Ecto neural progenitor cell (in vitro differentiated cells): ENCODE measurements around the gene THRA.

ENCODE experiments used
- DNase-seq: peaks from one replicate; pipeline ENCODE4 v3.0.0-alpha.2; 2018; ENCODE audit warnings: low spot score

The THRA gene

GRCh38 chr17:40064971-40065768, 2.4 kb downstream of the THRA start:
- DNase-seq = no peak

DNA sequence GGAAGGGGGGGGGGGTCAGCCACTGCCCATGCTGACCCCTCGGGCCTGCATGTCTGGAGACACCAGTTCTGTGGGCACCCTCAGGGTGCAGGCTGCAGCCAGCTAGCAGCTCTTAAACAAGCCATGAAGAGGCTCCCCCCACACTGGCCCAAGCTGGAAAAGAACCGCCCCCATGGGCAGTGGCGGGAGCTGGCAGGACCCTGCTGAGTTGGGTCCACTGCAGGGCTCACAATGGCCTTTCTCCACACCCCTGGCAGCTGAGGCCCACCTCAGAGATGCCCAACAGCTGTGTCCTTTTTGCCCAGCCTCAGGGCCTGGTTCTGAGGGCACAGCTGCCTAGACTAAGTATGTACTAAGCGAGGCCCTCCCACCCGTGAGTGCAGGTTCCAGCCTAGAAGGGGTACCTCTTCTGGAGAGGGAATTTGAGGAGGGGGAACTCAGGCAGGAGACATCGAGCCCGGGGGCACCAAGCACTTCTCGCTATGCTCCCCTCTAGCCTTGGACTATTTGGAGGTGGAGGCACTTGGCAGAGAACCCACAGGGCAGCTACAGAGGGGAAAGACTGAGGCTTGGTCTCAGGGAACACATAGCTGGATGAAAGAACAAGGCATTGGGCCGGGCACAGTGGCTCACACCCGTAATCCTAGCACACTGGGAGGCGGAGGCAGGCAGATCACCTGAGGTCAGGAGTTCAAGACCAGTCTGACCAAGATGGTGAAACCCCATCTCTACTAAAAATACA, 3.2 kb downstream of the THRA start:
- DNase-seq = peak; percentile 74

GRCh38 chr17:40067710-40068109, 4.9 kb downstream of the THRA start:
- no peak for DNase-seq

DNA sequence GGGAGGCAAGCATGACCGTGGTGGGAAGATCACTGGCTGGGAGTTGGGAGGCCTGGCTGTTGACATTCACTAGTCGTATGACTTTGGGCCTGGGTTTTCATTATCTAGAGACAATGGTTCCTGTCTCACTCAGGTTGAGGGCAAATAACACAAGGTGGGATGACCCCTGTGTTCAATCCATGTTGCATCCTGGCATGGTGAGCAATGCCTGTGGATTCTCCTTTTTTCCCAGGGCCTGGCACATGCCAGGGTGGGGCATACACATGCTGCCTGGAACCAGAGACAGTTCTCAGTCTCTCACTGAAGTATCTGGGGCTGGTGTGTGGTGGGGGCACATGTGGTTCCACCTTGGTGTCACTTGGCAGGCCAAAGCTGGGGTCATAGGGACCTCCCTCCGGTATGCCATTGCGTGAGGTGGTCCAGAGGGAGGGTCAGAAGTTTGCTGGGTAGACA, 5.4 kb downstream of the THRA start:
- peak; percentile 52 for DNase-seq

DNA sequence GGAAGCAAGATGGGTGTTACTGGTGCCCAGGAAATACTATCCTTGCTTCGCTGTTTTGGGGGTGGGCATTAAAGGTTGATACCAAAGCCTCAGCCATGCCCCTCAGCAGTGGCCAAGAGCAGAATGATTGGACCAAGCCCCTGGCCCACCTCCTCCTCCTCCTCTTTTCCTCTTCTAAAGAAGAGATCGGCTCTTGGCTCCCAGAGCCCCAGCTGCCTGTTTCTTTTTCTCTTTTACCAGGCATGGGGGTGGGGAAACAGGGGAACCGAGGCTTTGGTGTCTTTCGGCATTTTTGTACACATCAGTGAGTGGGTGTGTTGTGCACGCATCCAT, 5.8 kb downstream of the THRA start:
- peak; percentile 66 for DNase-seq

DNA sequence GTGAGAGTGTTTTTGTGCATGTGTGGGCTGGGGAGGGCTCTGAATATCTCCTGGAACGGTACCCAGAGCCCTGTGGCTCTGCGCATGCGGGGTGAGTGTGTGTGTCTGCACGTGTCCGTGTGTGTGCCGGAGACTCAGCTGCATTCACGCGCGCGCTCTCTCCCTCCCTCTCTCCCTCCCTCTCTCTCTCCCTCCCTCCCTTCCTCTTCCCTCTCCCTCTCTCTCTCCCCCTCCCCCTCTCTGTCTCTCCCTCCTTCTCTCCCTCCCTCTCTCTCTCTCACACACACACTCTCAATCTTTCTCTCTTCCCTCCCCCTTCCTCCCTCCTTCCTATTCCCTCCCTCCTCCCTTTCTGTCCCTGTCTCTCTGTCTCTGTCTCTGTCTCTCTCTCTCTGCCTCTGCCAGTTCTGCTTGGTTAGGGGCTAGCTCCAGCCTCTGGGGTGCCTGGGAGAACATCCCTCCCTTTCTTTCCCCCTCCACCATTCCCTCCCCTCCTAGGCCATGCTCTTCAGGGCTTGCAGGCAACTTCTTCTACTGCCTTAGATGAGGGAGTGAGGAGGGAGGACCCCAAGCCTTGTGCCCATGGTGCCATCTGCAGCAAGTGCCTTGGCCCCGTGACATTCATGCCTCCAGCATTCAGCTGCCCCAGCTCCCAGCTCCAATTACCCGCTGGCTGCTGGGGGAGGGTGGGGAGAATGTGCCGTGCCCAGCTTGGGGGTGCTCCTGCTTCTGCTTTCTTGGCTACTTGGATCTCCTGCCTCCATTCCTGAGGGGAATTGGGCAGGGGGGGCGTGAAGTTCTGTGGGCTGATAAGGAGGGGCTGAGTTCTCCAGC, 6.4 kb downstream of the THRA start:
- DNase-seq = peak; percentile 54

DNA sequence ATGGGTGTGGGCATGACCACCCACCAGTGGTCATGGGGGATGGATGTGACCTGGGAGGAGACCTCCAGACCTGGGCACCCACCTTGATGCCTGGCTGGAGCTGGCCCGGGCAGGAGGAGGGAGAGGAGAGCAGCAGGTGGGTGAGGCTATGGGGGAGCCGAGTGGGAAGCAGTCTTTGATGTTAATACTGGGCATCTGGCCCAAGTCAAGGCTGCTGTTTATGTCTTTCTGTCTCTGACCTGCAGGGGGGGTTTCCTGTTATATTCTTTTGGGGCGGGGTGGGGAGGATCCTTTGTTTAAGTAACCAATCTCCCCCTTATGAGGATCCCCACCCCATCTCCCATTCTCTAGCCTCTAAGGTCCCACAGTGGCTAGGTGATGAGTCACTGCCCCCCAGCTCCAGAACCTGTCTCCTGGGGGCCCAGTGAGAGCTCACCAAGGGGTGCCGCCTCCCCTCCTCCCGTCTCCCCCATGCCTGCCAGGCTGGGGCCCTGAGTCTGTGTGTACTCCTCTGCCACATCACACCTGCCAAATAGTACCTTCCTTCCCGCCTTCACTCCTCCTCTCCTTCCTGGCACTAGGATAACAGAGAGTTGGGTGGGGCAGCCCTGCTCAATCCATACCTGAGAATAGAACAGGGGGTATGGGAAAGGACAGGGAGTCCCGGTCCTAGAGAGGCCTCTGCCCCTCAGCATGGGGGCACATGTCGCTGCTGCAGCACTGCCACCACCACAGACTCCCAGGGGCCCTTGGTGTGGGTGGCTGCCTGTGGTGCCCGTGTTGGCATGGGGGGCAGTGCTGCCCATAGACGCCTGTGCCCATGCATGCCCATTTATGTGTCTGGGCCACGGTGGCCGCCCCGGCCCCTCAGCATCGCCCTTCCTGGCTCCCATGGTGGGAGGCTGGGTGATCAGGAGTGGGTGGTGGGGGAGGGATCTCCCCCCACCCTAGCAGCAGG, 7.3 kb downstream of the THRA start:
- DNase-seq = peak; percentile 47

DNA sequence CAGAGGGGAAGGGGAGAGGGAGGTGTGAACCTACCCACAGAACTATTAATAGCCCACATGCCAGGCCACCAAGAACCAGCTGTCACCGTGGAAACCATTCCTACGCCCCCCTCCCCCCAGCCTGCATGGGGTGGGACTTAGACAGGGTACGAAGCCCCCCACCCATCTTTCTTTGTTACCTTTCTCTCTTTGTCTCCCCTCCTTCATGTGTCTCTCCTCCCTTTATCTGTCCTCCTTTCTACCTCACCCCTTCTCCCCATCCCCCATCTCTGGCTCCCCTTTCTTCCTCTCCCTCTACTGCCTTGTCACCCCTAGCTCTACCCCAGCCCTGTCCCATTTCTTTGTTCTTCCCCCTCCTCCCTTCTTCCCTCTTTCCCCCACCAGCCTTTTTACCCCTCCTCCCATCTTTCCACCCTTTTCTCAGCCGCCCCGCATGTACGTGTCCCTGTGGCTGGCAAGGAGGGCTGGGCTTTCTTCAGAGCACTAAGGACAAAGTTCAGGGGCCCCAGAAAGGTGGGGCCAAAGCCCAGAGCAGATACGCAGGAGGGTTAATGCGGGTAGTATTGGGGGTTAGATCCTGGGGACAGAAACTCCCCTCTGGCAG, 8.0 kb downstream of the THRA start:
- no peak for DNase-seq

- peak; percentile 61 for DNase-seq
Measured at GRCh38 chr17:40071313-40072039, 8.7 kb downstream of the THRA start.

DNA sequence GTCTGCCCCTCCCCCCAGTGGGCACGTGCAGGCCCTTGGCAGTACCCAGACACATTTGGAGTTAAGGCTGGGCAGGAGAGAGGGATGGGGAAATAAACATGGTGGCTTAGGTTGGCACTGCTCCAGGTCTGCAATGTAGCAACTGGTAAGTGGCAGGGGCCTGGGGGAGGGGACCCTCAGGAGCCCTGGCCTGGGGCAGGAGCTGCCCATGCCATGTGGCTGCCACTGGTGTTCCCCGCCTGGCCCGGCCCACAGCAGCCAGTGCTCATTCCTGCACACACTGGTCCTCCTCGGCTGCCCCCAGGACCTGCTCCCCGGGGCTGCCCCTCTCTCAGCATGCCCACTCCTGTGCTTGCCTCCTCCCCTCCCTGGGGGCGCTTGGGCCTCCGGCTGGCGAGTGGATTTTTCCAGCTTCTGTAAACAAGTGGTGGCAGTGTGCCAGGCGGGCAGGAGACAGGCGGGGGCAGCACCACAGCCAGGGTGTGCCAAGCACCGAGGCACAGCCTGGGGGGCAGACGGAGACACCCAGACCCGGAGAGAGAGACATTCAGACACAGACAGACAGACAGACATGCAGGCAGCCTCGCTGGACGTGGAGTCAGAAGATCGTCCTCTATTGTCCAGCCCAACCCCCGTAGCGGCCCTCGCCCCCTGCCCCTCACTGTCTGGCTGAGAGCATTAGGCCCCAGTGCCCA, 9.4 kb downstream of the THRA start:
- no peak for DNase-seq

- no peak for DNase-seq
Measured at GRCh38 chr17:40072735-40073346, 10.1 kb downstream of the THRA start.

DNA sequence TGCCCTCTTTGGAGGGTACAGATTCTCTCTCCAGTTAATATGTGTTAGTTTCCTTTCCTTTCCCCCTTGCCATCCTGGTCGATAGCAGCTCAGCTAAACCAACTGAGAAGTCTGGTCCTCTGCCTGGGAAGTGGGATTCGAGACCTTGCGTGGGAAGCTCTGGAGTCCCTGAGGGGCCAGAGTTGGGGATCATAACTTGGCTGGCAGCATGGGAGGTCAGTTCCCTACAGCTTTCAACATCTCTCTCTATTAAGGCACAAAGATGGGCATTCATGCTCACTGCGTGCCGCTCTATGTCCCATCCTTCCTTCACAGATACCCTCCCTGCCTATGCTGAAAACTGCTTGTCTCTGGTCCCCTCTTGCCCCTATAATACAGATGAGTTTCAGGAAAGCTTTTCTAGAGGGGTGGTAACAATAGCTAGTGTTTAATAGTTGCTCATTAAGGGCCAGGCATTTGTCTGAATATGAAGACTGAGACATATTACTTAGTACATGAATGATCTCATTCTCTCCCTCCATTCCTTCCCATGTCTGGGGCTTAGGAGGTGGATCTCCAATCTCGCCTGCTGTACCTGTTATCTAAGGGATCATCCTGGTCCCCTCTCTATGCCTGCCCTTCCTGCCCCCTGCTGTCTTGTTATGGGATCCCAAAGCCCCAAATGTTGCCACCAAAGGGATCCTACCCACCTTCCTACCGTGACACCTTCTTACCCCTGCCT, 10.8 kb downstream of the THRA start:
- no peak for DNase-seq

DNA sequence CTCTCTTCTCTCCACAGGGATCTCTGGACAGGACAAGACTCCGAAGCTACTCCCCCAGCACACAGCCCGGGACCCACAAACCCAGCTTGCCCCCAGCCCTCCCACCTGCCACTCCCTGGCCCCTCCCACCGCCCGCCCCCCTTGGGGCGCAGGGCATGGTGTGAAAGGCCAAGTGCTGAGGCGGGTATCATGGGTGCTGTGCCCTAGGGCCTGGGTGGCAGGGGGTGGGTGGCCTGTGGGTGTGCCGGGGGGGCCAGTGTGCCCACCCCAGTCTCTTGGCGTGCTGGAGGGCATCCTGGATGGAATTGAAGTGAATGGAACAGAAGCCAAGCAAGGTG, 11.4 kb downstream of the THRA start:
- no peak for DNase-seq

DNA sequence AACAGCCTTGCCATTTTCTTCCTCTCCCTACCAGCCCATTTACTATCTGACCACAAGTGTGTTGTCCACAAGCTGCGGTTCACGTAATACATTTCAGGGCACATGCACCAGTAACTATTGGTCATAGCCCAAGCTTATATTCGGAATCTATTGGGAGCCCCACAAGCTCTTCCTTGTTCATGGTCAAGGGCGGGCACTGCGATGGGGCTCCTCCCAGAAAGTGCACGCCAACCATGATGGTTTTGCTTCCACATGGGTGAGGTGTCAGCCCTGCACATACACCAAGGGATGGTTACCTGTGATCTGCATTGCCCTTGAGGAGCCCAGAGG, 12.1 kb downstream of the THRA start:
- DNase-seq = no peak

- DNase-seq = peak; percentile 90
Measured at GRCh38 chr17:40075201-40075941, 12.6 kb downstream of the THRA start.

GRCh38 chr17:40075942-40076498, 13.3 kb downstream of the THRA start:
- DNase-seq = no peak

DNA sequence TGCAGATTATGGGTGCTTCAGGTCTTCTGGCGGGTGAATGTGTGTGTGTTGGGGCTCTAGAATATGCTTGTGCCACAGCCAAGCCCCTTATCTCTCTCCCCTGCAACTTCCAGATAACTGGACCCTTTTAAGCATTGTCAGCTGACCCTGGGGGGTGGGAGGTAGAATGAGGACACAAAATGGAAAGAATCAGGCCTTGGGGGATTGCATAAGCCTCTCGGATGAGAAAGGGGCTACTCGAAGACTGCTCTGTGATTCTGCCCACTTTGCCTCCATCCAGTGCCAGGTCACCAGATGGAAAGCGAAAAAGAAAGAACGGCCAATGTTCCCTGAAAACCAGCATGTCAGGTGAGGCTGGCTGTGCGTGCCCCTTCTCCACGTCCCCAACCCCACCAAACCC, 13.8 kb downstream of the THRA start:
- no peak for DNase-seq

- DNase-seq = no peak
Measured at GRCh38 chr17:40079545-40079944, 16.8 kb downstream of the THRA start.
